Activated CD8-positive, alpha-beta T cell treated with anti-CD3 and anti-CD28 coated beads for 36 hours (primary cell): ENCODE data around the gene FHAD1. TPM values are rescaled to one million over a fixed set of nuclear protein-coding genes. Genes with fewer than 3 reads are reported as not detected.

Source experiments
- ATAC-seq: fragments of 200-7000 bp; cut with Tn5 transposase; one replicate; pipeline ENCODE4 v1.10.0; 2021; ENCODE audit warnings: mild to moderate bottlenecking, moderate library complexity
- CTCF ChIA-PET: fragments of 350-600 bp; sonication (Branson Sonifier 250); formaldehyde crosslinking; loops from one replicate; lab custom pipeline; 2021; ENCODE audit warnings: antibody characterized with exemption; lab: Charles Lee
- POLR2A ChIA-PET: fragments of 350-600 bp; sonication (Branson Sonifier 250); formaldehyde crosslinking; loops from one replicate; lab custom pipeline; 2021; ENCODE audit warnings: antibody characterized with exemption; lab: Charles Lee
- DNase-seq: peaks from one replicate; pipeline ENCODE4 v3.0.0-alpha.2; 2020
- H3K27ac Mint-ChIP-seq: one replicate; pipeline ENCODE4 v1.8.0; 2021; ENCODE audit warnings: mild to moderate bottlenecking, mixed read lengths
- H3K27me3 Mint-ChIP-seq: one replicate; pipeline ENCODE4 v1.8.0; 2021; ENCODE audit warnings: mixed read lengths
- H3K36me3 Mint-ChIP-seq: one replicate; pipeline ENCODE4 v1.8.0; 2021; ENCODE audit warnings: low read depth, mixed read lengths
- H3K4me1 Mint-ChIP-seq: one replicate; pipeline ENCODE4 v1.8.0; 2021; ENCODE audit warnings: low read depth, mixed read lengths
- H3K4me3 Mint-ChIP-seq: one replicate; pipeline ENCODE4 v1.8.0; 2021; ENCODE audit warnings: mild to moderate bottlenecking, moderate library complexity, mixed read lengths
- H3K9me3 Mint-ChIP-seq: one replicate; pipeline ENCODE4 v1.8.0; 2021; ENCODE audit warnings: mixed read lengths
- intact Hi-C: fragments of 100-400 bp; cut with micrococcal nuclease; formaldehyde crosslinking; loops from one replicate; pipeline ENCODE4 v1.10.0; 2022
- total RNA-seq, 2 experiments: library from RNA; stranded (reverse); gene quantifications; one replicate each; pipeline ENCODE4 v1.2.3, GENCODE V29; 2021
- TF ChIP-seq, protein P1 (sequence below): fragments of 200-600 bp; IDR thresholded peaks from one replicate; pipeline ENCODE4 v1.8.0; 2022; ENCODE audit warnings: antibody characterized with exemption, mild to moderate bottlenecking

FHAD1 gene
- total RNA-seq, 2 experiments from 2014 or later, result 0.07 to 0.16 TPM

DNA sequence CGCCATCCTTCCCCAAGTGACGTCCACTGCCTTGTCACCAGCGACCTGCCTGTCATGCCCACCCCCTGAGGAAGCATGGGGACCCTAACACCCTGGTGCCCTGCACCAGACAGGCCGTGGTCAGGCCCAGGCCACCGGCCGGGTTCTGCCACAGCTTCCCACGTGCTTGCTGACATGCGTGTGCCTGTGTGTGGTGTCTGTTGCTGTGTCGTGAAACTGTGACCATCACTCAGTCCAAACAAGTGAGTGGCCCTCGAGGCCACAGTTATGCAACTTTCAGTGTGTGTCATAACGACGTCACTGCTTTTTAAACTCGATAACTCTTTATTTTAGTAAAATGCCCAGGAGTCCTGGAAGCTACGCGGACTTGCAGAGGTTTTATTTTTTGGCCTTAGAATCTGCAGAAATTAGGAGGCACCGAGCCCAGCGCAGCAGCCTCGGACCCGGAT is 182.7 kb downstream of the FHAD1 start:
- Mint-ChIP-seq H3K27ac (no peak overlapping the region), H3K4me1 (peaks cover 7% of the 10 kb centered on the region), H3K36me3 (peaks cover 7% of the 10 kb centered on the region), H3K4me3 (no peak overlapping the region), H3K9me3 (no peaks in the 10 kb centered on the region), H3K27me3 (no peaks in the 10 kb centered on the region)
- POLR2A ChIA-PET, result no interaction called here
- TF ChIP-seq, protein P1, sequence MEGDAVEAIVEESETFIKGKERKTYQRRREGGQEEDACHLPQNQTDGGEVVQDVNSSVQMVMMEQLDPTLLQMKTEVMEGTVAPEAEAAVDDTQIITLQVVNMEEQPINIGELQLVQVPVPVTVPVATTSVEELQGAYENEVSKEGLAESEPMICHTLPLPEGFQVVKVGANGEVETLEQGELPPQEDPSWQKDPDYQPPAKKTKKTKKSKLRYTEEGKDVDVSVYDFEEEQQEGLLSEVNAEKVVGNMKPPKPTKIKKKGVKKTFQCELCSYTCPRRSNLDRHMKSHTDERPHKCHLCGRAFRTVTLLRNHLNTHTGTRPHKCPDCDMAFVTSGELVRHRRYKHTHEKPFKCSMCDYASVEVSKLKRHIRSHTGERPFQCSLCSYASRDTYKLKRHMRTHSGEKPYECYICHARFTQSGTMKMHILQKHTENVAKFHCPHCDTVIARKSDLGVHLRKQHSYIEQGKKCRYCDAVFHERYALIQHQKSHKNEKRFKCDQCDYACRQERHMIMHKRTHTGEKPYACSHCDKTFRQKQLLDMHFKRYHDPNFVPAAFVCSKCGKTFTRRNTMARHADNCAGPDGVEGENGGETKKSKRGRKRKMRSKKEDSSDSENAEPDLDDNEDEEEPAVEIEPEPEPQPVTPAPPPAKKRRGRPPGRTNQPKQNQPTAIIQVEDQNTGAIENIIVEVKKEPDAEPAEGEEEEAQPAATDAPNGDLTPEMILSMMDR, result no peak
- CTCF ChIA-PET, result interaction anchor here (0.6 to 8.4 kb wide), 3 partner anchors 106 to 110 kb away, joined by 3 to 108 read pairs (median 3); no protein-coding TSS in a partner anchor
- no peak for DNase-seq
- intact Hi-C loops, result no loop called here
- ATAC-seq, result no peak

DNA sequence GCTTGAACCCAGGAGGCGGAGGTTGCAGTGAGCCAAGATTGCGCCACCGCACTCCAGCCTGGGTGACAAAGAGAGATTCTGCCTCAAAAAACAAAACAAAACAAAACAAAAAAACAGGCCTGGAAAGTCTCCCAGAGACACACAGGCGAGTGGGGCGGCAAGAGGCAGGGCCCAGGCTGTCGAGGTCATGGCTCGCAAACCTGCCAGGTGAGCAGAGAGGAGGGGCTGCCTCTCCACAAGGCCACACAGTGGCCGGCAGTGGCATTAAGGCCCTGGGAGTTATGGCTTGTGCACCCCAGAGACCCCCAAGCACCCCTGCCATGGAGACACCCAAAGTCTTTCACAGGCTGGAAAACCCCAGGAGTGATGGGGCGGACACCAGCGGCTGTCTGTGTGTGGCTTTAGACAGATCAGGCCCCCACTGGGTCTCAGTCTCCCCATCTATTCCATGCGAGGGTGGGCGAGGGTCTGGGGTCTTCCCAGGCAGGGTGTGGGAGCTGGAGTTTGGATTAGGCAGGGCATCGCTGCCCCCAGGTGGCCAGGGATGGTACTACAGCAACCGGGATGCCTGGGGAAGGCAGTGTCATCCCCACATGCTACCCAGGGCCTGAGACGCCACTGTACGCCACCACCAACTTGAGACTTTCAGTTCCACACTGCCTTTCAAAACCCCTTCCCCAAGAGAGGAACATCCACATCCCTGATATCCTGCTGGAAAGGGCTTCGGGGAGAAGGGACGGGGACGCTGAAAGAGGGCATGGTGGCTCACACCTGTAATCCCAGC is 184.0 kb downstream of the FHAD1 start:
- TF ChIP-seq, protein P1, result peak; percentile 99
- ChIA-PET POLR2A (interaction anchor here (0.6 to 1.7 kb wide), 3 partner anchors 14 to 119 kb away, joined by 3 to 6 read pairs (median 4); no protein-coding TSS in a partner anchor), CTCF (interaction anchor here (0.7 to 8.4 kb wide), 14 partner anchors 19 to 262 kb away, joined by 3 to 108 read pairs (median 3); partner anchors contain the start of genes CASP9 and EFHD2)
- H3K4me1 Mint-ChIP-seq, result peaks cover 7% of the 10 kb centered on the region
- H3K27me3 Mint-ChIP-seq, result no peaks in the 10 kb centered on the region
- H3K4me3 Mint-ChIP-seq, result no peak overlapping the region
- DNase-seq (peak; percentile 82), ATAC-seq (peak; percentile 93)
- intact Hi-C loops, result loop anchor here (1.0 kb wide), 1 partner anchor 108 kb away; no protein-coding TSS in a partner anchor
- peaks cover 7% of the 10 kb centered on the region for H3K36me3 Mint-ChIP-seq
- H3K9me3 Mint-ChIP-seq, result no peaks in the 10 kb centered on the region
- H3K27ac Mint-ChIP-seq, result no peak overlapping the region

DNA sequence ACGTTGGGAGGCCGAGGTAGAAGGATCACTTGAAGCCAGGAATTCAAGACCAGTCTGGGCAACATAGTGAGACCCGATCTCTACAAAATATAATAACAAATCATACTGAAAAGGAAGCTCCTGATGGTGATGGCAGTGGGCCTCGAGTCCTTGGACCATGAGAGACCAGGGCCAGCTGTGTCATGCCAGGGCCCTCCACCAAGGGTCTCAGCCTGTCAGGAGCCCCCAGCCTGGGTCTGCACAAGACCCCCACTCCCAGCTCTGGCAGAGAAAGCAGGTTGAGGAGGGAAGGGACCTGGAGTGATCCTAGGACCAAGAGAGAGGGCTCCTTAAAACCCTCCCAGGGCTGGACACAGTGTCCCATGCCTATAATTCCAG is 184.5 kb downstream of the FHAD1 start:
- Mint-ChIP-seq H3K27ac (no peak overlapping the region), H3K27me3 (no peaks in the 10 kb centered on the region), H3K4me3 (no peak overlapping the region), H3K4me1 (peaks cover 1% of the 10 kb centered on the region), H3K9me3 (no peaks in the 10 kb centered on the region), H3K36me3 (peaks cover 1% of the 10 kb centered on the region)
- TF ChIP-seq, protein P1, result no peak
- intact Hi-C loops, result loop anchor here (1.0 kb wide), 1 partner anchor 108 kb away; no protein-coding TSS in a partner anchor
- CTCF ChIA-PET, result interaction anchor here (0.6 to 8.4 kb wide), 18 partner anchors 20 to 303 kb away, joined by 3 to 108 read pairs (median 3); partner anchors contain the start of genes CASP9 and EFHD2
- ATAC-seq, result no peak
- DNase-seq, result no peak
- POLR2A ChIA-PET, result interaction anchor here (0.6 to 1.7 kb wide), 3 partner anchors 14 to 120 kb away, joined by 3 to 6 read pairs (median 4); no protein-coding TSS in a partner anchor

DNA sequence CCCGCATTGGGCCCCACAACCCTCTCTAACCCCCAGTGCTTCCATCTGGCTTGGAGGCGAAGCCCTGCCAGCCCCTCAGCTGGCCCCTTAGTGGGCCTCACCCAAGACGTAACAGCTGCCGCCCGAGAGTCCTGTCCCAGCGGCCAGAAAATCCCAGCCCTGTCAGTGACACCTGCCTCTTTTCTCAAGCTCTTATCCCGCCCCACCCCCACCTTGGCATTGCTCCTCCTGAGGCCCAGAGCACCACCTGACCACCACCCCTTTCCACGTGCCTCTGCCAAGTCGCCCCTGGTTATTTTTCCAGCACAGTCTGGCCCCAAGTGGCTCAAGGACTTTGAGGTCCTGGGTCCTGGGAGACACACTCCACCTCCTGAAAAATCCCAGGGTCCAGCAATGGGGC is 185.3 kb downstream of the FHAD1 start:
- TF ChIP-seq, protein P1, result no peak
- H3K4me1 Mint-ChIP-seq, result no peaks in the 10 kb centered on the region
- no peak overlapping the region for H3K27ac Mint-ChIP-seq
- H3K9me3 Mint-ChIP-seq, result no peaks in the 10 kb centered on the region
- intact Hi-C loops, result no loop called here
- no peak for ATAC-seq
- ChIA-PET CTCF (interaction anchor here (0.7 to 8.4 kb wide), 12 partner anchors 20 to 303 kb away, joined by 3 to 108 read pairs (median 3); partner anchors contain the start of genes CASP9 and EFHD2), POLR2A (interaction anchor here (1.5 to 1.7 kb wide), 2 partner anchors 15 to 109 kb away, joined by 4 to 6 read pairs; no protein-coding TSS in a partner anchor)
- no peak for DNase-seq
- no peaks in the 10 kb centered on the region for H3K36me3 Mint-ChIP-seq
- no peak overlapping the region for H3K4me3 Mint-ChIP-seq
- H3K27me3 Mint-ChIP-seq, result no peaks in the 10 kb centered on the region
